Panc1 (cell line): ENCODE measurements around the gene CCL22.

Experiments
- CTCF ChIP-seq: fragments of 450-650 bp; IDR thresholded peaks from 2 replicates; pipeline ENCODE4 v1.5.1; 2017; ENCODE audit warnings: mild to moderate bottlenecking
- POLR2AphosphoS5 ChIP-seq: IDR thresholded peaks from 2 replicates; pipeline ENCODE4 v1.6.1; 2012; ENCODE audit warnings: mild to moderate bottlenecking, low read depth, low read length, moderate library complexity
- SIN3A ChIP-seq: IDR thresholded peaks from 2 replicates; pipeline ENCODE4 v1.6.1; 2012; ENCODE audit warnings: low read depth, mild to moderate bottlenecking, low read length, moderate library complexity, borderline replicate concordance; ENCODE audit not compliant: insufficient read depth
- TCF7L2 ChIP-seq: IDR thresholded peaks from 2 replicates; pipeline ENCODE4 v1.6.1; 2011; ENCODE audit warnings: mild to moderate bottlenecking, low read depth, low read length, inconsistent platforms
- TF ChIP-seq, protein P1 (sequence below), 2 experiments: IDR thresholded peaks; 2 replicates each; pipeline ENCODE4 v1.6.1; 2011 to 2012; ENCODE audit warnings: low read depth in 2 of 2, control low read depth in 1 of 2, low read length in 1 of 2, mild to moderate bottlenecking in 1 of 2, moderate library complexity in 1 of 2; ENCODE audit not compliant: insufficient read depth in 1 of 2

GRCh38 chr16:57319646-57320045 is 38.9 kb upstream of the CCL22 start:
- TF ChIP-seq CTCF (no peak), SIN3A (no peak), POLR2AphosphoS5 (no peak), TCF7L2 (no peak)
- TF ChIP-seq, protein P1, sequence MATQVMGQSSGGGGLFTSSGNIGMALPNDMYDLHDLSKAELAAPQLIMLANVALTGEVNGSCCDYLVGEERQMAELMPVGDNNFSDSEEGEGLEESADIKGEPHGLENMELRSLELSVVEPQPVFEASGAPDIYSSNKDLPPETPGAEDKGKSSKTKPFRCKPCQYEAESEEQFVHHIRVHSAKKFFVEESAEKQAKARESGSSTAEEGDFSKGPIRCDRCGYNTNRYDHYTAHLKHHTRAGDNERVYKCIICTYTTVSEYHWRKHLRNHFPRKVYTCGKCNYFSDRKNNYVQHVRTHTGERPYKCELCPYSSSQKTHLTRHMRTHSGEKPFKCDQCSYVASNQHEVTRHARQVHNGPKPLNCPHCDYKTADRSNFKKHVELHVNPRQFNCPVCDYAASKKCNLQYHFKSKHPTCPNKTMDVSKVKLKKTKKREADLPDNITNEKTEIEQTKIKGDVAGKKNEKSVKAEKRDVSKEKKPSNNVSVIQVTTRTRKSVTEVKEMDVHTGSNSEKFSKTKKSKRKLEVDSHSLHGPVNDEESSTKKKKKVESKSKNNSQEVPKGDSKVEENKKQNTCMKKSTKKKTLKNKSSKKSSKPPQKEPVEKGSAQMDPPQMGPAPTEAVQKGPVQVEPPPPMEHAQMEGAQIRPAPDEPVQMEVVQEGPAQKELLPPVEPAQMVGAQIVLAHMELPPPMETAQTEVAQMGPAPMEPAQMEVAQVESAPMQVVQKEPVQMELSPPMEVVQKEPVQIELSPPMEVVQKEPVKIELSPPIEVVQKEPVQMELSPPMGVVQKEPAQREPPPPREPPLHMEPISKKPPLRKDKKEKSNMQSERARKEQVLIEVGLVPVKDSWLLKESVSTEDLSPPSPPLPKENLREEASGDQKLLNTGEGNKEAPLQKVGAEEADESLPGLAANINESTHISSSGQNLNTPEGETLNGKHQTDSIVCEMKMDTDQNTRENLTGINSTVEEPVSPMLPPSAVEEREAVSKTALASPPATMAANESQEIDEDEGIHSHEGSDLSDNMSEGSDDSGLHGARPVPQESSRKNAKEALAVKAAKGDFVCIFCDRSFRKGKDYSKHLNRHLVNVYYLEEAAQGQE (IDR thresholded peaks at IDR 0.05; ENCODE audit: insufficient read depth in 1 of 2, low read depth in 2 of 2, low read length in 1 of 2): no peak
